ENCODE data around the gene ERICH6B. TPM values are rescaled to one million over a fixed set of nuclear protein-coding genes. Genes with fewer than 3 reads are reported as not detected.
A peak's percentile ranks its signal among the peaks of the same experiment; 100 is the strongest.

The ERICH6B gene
- total and polyA plus RNA-seq, 2 experiments from 2014 or later: 0.52 TPM; not detected in 1

DNA sequence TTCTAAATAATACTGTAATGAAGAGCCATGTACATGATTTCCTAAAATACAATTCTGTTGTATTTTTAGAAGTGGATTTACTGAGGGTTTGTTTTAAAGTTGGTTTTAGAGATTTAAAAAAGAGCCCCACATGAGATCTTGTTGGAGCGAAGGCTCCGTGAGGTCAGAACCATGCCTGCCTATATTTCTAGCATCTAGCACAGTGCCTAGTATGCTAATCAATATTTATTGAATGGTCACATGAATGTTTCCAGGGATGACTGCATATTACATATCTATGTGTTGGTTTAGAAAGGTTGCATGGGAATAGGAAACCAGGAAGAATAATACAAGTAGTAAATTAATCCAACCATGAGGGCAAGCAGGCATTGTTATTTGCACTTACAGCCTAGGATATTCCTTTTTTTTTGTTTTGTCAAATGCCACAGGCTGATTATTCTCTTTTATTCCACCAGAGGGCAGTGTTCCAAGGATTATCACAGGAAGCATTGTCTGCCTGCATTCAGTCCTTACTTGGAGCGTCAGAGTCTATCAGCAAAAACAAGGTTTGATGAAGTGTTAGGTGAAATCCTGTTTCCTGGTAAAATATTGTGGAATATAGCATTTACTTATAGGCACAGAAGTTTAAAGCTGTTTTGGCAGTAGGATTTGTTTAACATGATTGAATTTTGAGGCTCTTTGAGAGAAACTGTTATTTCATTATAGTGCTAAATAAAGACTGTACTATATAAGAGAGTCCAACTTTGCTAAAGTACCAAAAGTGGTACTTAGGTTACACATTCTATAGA, 104.0 kb downstream of the ERICH6B start:
- Histone ChIP-seq H3K9me3 (ENCODE audit: low read depth) (no peaks in the 10 kb centered on the region), H3K4me1 (ENCODE audit: insufficient read depth) (no peaks in the 10 kb centered on the region), H4K20me1 (ENCODE audit: insufficient read depth, poor library complexity, severe bottlenecking) (no peaks in the 10 kb centered on the region), H2AFZ (no peak overlapping the region), H3K79me2 (no peaks in the 10 kb centered on the region), H3K9me2 (replicated peaks; ENCODE audit: insufficient read depth) (no peaks in the 10 kb centered on the region), H3K36me3 (replicated peaks; ENCODE audit: insufficient read depth, low read depth) (no peaks in the 10 kb centered on the region), H3K4me3 (no peak overlapping the region), H3K27me3 (no peaks in the 10 kb centered on the region), H3K27ac (no peak overlapping the region), H3K4me2 (no peak overlapping the region)
- TF ChIP-seq CTCF (IDR thresholded peaks at IDR 0.05; ENCODE audit: poor library complexity) (peak; percentile 90), EZH2 (IDR thresholded peaks at IDR 0.05; ENCODE audit: borderline replicate concordance) (no peak), EZH2phosphoT487 (IDR thresholded peaks at IDR 0.05; ENCODE audit: low read depth, severe bottlenecking, unreplicated experiment) (no peak)
- 73% methylated on average over 3 of the region's 3 CpGs for WGBS (ENCODE audit: low lambda C conversion rate, missing lambda C conversion rate)
- peak; percentile 80 for DNase-seq (ENCODE audit: low spot score)

GRCh38 chr13:45510672-45511071, 104.9 kb downstream of the ERICH6B start:
- Histone ChIP-seq H3K36me3 (replicated peaks; ENCODE audit: insufficient read depth, low read depth) (no peaks in the 10 kb centered on the region), H4K20me1 (ENCODE audit: insufficient read depth, poor library complexity, severe bottlenecking) (no peaks in the 10 kb centered on the region)

GRCh38 chr13:45508776-45509175, 106.8 kb downstream of the ERICH6B start:
- Histone ChIP-seq H3K79me2 (no peaks in the 10 kb centered on the region), H3K27ac (no peak overlapping the region), H3K4me3 (no peak overlapping the region), H3K27me3 (no peaks in the 10 kb centered on the region), H3K9me2 (replicated peaks; ENCODE audit: insufficient read depth) (no peaks in the 10 kb centered on the region), H3K4me1 (ENCODE audit: insufficient read depth) (no peaks in the 10 kb centered on the region), H3K36me3 (replicated peaks; ENCODE audit: insufficient read depth, low read depth) (no peaks in the 10 kb centered on the region), H3K4me2 (no peak overlapping the region), H3K9me3 (ENCODE audit: low read depth) (no peaks in the 10 kb centered on the region), H2AFZ (no peak overlapping the region), H4K20me1 (ENCODE audit: insufficient read depth, poor library complexity, severe bottlenecking) (no peaks in the 10 kb centered on the region)
- DNase-seq (ENCODE audit: low spot score): no peak
- TF ChIP-seq EZH2 (IDR thresholded peaks at IDR 0.05; ENCODE audit: borderline replicate concordance): no peak
- TF ChIP-seq EZH2phosphoT487 (IDR thresholded peaks at IDR 0.05; ENCODE audit: low read depth, severe bottlenecking, unreplicated experiment): no peak
- WGBS (ENCODE audit: low lambda C conversion rate, missing lambda C conversion rate): 97% methylated on average over 7 of the region's 7 CpGs

More at GRCh38 chr13:45510672-45511071, 104.9 kb downstream of the ERICH6B start:
- no peak for DNase-seq (ENCODE audit: low spot score)
- no peaks in the 10 kb centered on the region for H3K9me3 ChIP-seq (ENCODE audit: low read depth)
- H3K79me2 ChIP-seq: no peaks in the 10 kb centered on the region
- H2AFZ ChIP-seq: no peak overlapping the region
- no peaks in the 10 kb centered on the region for H3K4me1 ChIP-seq (ENCODE audit: insufficient read depth)
- 86% methylated on average over 3 of the region's 3 CpGs for WGBS (ENCODE audit: low lambda C conversion rate, missing lambda C conversion rate)
- TF ChIP-seq EZH2 (IDR thresholded peaks at IDR 0.05; ENCODE audit: borderline replicate concordance) (no peak), EZH2phosphoT487 (IDR thresholded peaks at IDR 0.05; ENCODE audit: low read depth, severe bottlenecking, unreplicated experiment) (no peak), CTCF (IDR thresholded peaks at IDR 0.05; ENCODE audit: poor library complexity) (no peak)
- no peak overlapping the region for H3K4me3 ChIP-seq
- H3K27ac ChIP-seq: no peak overlapping the region
- no peaks in the 10 kb centered on the region for H3K9me2 ChIP-seq (replicated peaks; ENCODE audit: insufficient read depth)
- no peaks in the 10 kb centered on the region for H3K27me3 ChIP-seq
- no peak overlapping the region for H3K4me2 ChIP-seq

DNA sequence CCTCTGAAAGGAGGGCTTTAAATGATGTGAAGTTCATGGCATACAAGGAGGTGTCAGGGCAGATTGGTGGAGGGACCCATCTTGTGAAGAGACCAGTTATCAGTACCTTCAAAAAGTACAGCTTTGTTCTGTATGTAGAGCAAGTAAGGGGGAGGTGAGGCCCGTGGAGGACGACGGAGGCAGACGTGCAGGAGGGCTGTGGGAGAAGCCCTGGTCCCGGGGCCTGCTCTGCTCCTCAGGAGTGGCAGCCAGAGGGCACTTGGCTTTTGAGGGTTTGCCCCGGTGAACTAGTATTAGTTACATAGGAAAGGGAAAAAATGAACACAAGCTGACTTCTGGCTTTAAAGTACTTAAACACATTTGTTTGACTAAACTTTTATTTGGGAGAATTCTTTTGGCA, 108.7 kb downstream of the ERICH6B start:
- Histone ChIP-seq H2AFZ (no peak overlapping the region), H3K4me3 (no peak overlapping the region), H3K9me3 (ENCODE audit: low read depth) (no peaks in the 10 kb centered on the region), H3K79me2 (no peaks in the 10 kb centered on the region), H3K4me2 (no peak overlapping the region), H3K36me3 (replicated peaks; ENCODE audit: insufficient read depth, low read depth) (no peaks in the 10 kb centered on the region), H4K20me1 (ENCODE audit: insufficient read depth, poor library complexity, severe bottlenecking) (no peaks in the 10 kb centered on the region), H3K4me1 (ENCODE audit: insufficient read depth) (no peaks in the 10 kb centered on the region), H3K27ac (no peak overlapping the region), H3K27me3 (no peaks in the 10 kb centered on the region), H3K9me2 (replicated peaks; ENCODE audit: insufficient read depth) (no peaks in the 10 kb centered on the region)
- no peak for TF ChIP-seq CTCF (IDR thresholded peaks at IDR 0.05; ENCODE audit: poor library complexity)
- no peak for TF ChIP-seq EZH2 (IDR thresholded peaks at IDR 0.05; ENCODE audit: borderline replicate concordance)
- no peak for TF ChIP-seq EZH2phosphoT487 (IDR thresholded peaks at IDR 0.05; ENCODE audit: low read depth, severe bottlenecking, unreplicated experiment)
- no peak for DNase-seq (ENCODE audit: low spot score)
- WGBS (ENCODE audit: low lambda C conversion rate, missing lambda C conversion rate): 87% methylated on average over 6 of the region's 6 CpGs
